GM21529 (cell line): ENCODE results near the gene LINC00237.

ENCODE experiments used
- ATAC-seq: cut with Tn5 transposase; IDR thresholded peaks from one replicate; pipeline ENCODE4 v1.9.1; 2021; ENCODE audit not compliant: unreplicated experiment

The LINC00237 gene

DNA sequence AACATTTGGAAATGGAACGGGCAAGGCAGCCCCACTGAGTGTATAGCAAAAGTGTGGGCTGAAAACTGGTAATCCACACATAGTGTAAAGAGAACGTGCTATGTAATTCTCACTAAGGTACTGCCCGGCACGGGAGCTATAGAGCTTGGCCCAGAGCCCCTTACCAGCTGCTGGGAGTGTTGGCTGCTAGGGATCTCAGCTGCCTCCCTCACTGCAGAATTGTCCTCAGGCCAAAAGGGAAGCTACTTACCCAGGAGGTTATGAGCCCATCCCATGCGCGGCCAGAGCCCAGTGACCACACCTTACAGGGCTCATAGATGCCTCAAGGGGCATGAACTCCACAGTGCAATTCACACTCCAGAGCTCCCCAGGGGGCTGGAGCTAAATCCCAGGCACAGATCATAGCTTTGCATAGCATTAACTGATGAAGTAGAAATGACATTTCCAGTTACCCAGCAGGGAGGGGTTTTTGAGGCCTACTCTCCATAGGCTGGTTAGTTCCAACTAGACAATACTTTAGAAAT, 56.8 kb downstream of the LINC00237 start:
- ATAC-seq, result no peak

DNA sequence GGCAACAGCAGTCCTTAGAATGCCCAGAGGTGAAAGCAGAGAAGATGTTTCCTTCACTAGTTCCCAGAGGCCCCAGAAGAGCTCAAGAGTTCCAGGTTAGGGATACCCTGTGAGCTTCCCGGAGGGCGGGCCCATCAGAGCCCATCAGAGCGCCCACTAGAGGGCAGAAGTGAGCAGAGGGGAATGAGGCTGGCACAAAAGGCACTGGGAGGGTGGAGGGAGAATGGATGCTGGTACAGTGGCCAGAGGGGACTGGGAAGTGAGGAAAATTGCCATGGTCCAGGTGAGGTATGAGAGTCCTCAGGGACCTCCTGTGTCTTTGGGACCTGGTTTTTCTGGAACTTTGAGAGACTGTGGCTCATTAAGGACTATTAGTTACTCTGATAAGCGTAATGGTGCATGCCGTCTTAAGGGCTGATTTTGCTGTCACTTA, 57.3 kb downstream of the LINC00237 start:
- ATAC-seq, result peak; percentile 59

DNA sequence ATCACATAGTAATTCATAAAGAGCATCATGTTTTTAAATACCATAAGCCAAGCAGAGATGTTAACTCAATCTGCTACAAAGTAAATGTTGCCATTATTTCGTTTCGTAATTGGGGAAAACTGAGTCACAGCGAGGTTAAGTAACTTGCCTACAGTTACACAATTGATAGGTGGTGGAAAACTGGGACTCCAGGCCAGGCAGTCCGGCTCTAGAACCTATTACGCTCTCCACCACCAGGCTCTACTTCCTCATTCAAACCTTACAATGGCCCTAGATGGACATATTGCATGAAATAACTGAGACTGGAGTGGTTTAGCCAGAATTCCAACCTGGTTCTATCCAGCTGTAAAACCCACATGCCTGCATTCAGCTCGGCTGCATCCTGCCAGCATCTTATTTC, 58.2 kb downstream of the LINC00237 start:
- ATAC-seq, result no peak

DNA sequence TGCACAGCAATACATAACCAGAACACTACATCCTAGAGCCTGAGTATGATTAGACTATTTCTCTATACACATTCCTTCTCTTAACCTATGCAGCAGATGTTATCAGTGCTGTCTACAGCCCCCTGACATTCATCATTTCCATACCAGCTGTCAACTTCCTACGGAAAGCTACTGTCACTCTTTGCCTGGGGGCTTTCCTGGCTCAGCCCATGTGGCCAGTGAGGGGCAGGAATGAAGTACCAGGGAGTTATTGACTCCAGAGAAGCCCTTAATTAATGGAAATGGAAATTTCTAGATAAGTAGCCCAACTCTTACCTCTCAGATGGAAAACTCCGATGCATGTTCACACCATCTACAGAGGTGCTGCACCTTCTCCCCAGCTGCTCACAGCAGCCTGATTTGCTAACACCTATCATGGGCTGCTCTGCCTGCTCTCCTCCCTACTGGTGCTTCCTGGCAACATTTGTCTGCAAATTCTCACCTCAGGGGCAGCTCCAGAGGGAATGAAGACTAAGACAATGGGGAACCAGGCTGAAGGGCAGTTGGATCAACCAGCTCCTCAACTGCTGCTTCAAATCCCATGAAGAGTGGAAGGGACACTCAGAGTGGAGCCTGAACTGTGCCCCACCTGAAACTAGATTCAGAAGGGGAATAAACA, 59.6 kb downstream of the LINC00237 start:
- ATAC-seq, result no peak
